ENCODE results near the gene MRPL52.
"Not testable (repeated sequence)": the region's sequence is repeated elsewhere in the genome, so short reads cannot be mapped to it uniquely, and the experiment has no call there.

The MRPL52 gene

GRCh38 chr14:22811722-22812121, 18.0 kb upstream of the MRPL52 start:
- DNase-seq, result no peak

- no peak for DNase-seq
These were observed 16.9 kb upstream of the MRPL52 start for GRCh38 chr14:22812744-22813143.

- DNase-seq, result no peak
These were observed 16.5 kb upstream of the MRPL52 start for GRCh38 chr14:22813145-22813544.

GRCh38 chr14:22814373-22814772, 15.3 kb upstream of the MRPL52 start:
- DNase-seq, result no peak

- DNase-seq, result no peak
These were observed 14.6 kb upstream of the MRPL52 start, which contains the start of gene SLC7A7 for GRCh38 chr14:22814941-22815713. TSS of gene SLC7A7 (minus strand) at chr14:22815435. CDS start at chr14:22813398, 2,037 bp downstream.

- DNase-seq, result no peak
These were observed 10.3 kb upstream of the MRPL52 start for GRCh38 chr14:22819151-22819988.

- DNase-seq, result no peak
These were observed 9.0 kb upstream of the MRPL52 start for GRCh38 chr14:22820731-22821130.

GRCh38 chr14:22821193-22822015, 8.3 kb upstream of the MRPL52 start:
- DNase-seq, result no peak

- DNase-seq, result no peak
These were observed 7.6 kb upstream of the MRPL52 start for GRCh38 chr14:22822016-22822570.

GRCh38 chr14:22822571-22823098, 7.1 kb upstream of the MRPL52 start:
- peak; percentile 60 to 62 for DNase-seq

- no peak for DNase-seq
These were observed 4.9 kb upstream of the MRPL52 start for GRCh38 chr14:22824711-22825359.

GRCh38 chr14:22829076-22829660, 519 bp upstream of the MRPL52 start:
- not testable (repeated sequence) for DNase-seq

- DNase-seq, result no peak
These were observed 840 bp downstream of the MRPL52 start for GRCh38 chr14:22830443-22831010.

- no peak for DNase-seq
These were observed 5.8 kb downstream of the MRPL52 start for GRCh38 chr14:22835505-22835904.

GRCh38 chr14:22836301-22837113, 6.8 kb downstream of the MRPL52 start, which contains the start of gene MMP14:
TSS of gene MMP14 (plus strand) at chr14:22836585. CDS start at chr14:22836818, 233 bp downstream.
- no peak for DNase-seq

- no peak for DNase-seq
These were observed 7.5 kb downstream of the MRPL52 start for GRCh38 chr14:22837114-22837749.

- no peak for DNase-seq
These were observed 8.3 kb downstream of the MRPL52 start for GRCh38 chr14:22837750-22838538.

- no peak for DNase-seq
These were observed 8.9 kb downstream of the MRPL52 start for GRCh38 chr14:22838631-22839041.

All from activated CD4-positive, alpha-beta T cell treated with anti-CD3 and anti-CD28 coated beads, Interleukin-2, amount 50 U/mL, for 4 hours (primary cell).